ENCODE data around the gene PRG2.
"Not testable (repeated sequence)": the region's sequence is repeated elsewhere in the genome, so short reads cannot be mapped to it uniquely, and the experiment has no call there.

PRG2 gene

GRCh38 chr11:57418131-57418530, 27.7 kb upstream of the PRG2 start:
- DNase-seq = no peak

- no peak for DNase-seq
Observed at GRCh38 chr11:57417056-57417455, 26.6 kb upstream of the PRG2 start.

GRCh38 chr11:57416436-57416835, 26.0 kb upstream of the PRG2 start:
- DNase-seq = no peak

- no peak for DNase-seq
Observed at GRCh38 chr11:57414612-57415212, 24.3 kb upstream of the PRG2 start.

- no peak for DNase-seq
Observed at GRCh38 chr11:57413681-57414080, 23.2 kb upstream of the PRG2 start.

GRCh38 chr11:57410287-57410686, 19.8 kb upstream of the PRG2 start:
- DNase-seq = no peak

GRCh38 chr11:57409321-57410100, 19.1 kb upstream of the PRG2 start:
- no peak for DNase-seq

GRCh38 chr11:57408771-57409170, 18.3 kb upstream of the PRG2 start:
- no peak for DNase-seq

- DNase-seq = no peak
Observed at GRCh38 chr11:57407941-57408475, 17.6 kb upstream of the PRG2 start.

- no peak for DNase-seq
Observed at GRCh38 chr11:57407010-57407920, 16.8 kb upstream of the PRG2 start.

GRCh38 chr11:57406337-57406904, 16.0 kb upstream of the PRG2 start:
- no peak for DNase-seq

- DNase-seq = no peak
Observed at GRCh38 chr11:57405271-57405860, 14.9 kb upstream of the PRG2 start.

GRCh38 chr11:57403802-57404147, 13.3 kb upstream of the PRG2 start:
- no peak for DNase-seq

GRCh38 chr11:57403003-57403801, 12.8 kb upstream of the PRG2 start:
- DNase-seq = not testable (repeated sequence)

GRCh38 chr11:57402188-57403002, 11.9 kb upstream of the PRG2 start:
- peak; percentile 28 for DNase-seq

- no peak for DNase-seq
Observed at GRCh38 chr11:57399972-57400578, 9.6 kb upstream of the PRG2 start.

GRCh38 chr11:57399221-57399620, 8.8 kb upstream of the PRG2 start:
- no peak for DNase-seq

GRCh38 chr11:57397394-57397990, 7.0 kb upstream of the PRG2 start:
- DNase-seq = no peak

- DNase-seq = no peak
Observed at GRCh38 chr11:57396744-57397143, 6.3 kb upstream of the PRG2 start.

All from NCI-H2227 treated with DMSO at 0.1 percent for 48 hours (cell line).